ENCODE results near the gene PPDPF.

- TF ChIP-seq, protein P1, sequence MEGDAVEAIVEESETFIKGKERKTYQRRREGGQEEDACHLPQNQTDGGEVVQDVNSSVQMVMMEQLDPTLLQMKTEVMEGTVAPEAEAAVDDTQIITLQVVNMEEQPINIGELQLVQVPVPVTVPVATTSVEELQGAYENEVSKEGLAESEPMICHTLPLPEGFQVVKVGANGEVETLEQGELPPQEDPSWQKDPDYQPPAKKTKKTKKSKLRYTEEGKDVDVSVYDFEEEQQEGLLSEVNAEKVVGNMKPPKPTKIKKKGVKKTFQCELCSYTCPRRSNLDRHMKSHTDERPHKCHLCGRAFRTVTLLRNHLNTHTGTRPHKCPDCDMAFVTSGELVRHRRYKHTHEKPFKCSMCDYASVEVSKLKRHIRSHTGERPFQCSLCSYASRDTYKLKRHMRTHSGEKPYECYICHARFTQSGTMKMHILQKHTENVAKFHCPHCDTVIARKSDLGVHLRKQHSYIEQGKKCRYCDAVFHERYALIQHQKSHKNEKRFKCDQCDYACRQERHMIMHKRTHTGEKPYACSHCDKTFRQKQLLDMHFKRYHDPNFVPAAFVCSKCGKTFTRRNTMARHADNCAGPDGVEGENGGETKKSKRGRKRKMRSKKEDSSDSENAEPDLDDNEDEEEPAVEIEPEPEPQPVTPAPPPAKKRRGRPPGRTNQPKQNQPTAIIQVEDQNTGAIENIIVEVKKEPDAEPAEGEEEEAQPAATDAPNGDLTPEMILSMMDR (conservative IDR thresholded peaks at IDR 0.05; ENCODE audit: low read length) = no peak
- no peak for TF ChIP-seq EZH2phosphoT487 (IDR thresholded peaks at IDR 0.05; ENCODE audit: borderline replicate concordance, low read depth, low read length)
Measured at GRCh38 chr20:63549679-63550282, 29.2 kb downstream of the PPDPF start.

All from OCI-LY7 (cell line).